WTC11 (cell line): Measurements from ENCODE around the gene REL.

Source experiments
- CTCF ChIP-seq: fragments of 200-600 bp; IDR thresholded peaks from 2 replicates; pipeline ENCODE4 v1.8.0; 2022; ENCODE audit warnings: antibody characterized with exemption
- FOXJ3 ChIP-seq: sonication (generic); formaldehyde crosslinking; IDR thresholded peaks from 2 replicates; pipeline ENCODE4 v1.9.0; 2021; ENCODE audit warnings: missing genetic modification reagents, mild to moderate bottlenecking, borderline replicate concordance
- JUN ChIP-seq: sonication (generic); formaldehyde crosslinking; IDR thresholded peaks from 2 replicates; pipeline ENCODE4 v1.8.0; 2023; ENCODE audit warnings: mild to moderate bottlenecking, missing genetic modification reagents
- TF ChIP-seq, protein P1 (sequence below): sonication (generic); formaldehyde crosslinking; IDR thresholded peaks from 2 replicates; pipeline ENCODE4 v1.8.1; 2023; ENCODE audit warnings: mild to moderate bottlenecking, missing genetic modification reagents, moderate library complexity

DNA sequence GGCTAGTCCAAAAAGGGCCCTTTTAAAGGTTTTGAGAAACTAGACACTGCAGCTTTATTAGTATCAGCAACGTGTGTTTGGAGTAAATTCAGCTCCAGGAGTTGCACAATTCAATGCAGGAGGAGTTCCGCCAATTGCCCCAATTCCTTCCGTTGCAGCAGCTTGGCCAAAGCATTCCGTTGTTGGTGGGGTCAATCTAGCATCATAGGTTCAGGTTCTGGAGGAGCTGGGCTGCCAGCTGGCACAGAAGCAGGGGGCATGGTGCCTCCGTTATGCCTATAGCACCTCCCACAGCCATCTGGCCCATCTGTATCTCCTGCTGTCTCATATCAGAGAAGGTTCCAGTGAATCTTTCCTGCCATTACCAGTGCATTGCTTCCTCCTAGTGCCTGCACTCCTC is 55.4 kb downstream of the REL start:
- TF ChIP-seq CTCF (no peak), JUN (CRISPR knock-in tag) (no peak), FOXJ3 (CRISPR knock-in tag) (no peak)
- TF ChIP-seq, protein P1, sequence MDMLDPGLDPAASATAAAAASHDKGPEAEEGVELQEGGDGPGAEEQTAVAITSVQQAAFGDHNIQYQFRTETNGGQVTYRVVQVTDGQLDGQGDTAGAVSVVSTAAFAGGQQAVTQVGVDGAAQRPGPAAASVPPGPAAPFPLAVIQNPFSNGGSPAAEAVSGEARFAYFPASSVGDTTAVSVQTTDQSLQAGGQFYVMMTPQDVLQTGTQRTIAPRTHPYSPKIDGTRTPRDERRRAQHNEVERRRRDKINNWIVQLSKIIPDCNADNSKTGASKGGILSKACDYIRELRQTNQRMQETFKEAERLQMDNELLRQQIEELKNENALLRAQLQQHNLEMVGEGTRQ (CRISPR knock-in tag) = no peak
